Measurements from ENCODE around the gene CREB5.

CREB5 gene

DNA sequence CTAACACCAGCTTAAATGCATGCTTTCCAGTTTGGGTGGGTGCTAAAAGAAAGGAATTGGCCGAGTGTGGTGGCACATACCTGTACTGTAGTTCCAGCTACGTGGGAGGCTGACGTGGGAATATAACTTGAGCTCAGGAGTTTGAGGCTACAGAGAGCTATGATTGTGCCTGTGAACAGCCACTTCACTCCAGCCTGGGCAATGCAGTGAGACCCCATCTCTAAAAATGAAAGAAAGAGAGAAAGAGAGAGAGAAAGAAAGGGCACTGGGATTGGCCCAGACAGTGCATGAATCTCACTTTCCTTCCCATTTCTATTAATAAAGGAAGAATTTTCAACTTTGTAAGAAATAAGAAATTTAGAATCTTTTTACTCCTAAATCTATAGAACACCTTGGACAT is 265.4 kb downstream of the CREB5 start:
- no peak for DNase-seq (ENCODE audit: low read depth in 1 of 2, low spot score in 1 of 2)

DNA sequence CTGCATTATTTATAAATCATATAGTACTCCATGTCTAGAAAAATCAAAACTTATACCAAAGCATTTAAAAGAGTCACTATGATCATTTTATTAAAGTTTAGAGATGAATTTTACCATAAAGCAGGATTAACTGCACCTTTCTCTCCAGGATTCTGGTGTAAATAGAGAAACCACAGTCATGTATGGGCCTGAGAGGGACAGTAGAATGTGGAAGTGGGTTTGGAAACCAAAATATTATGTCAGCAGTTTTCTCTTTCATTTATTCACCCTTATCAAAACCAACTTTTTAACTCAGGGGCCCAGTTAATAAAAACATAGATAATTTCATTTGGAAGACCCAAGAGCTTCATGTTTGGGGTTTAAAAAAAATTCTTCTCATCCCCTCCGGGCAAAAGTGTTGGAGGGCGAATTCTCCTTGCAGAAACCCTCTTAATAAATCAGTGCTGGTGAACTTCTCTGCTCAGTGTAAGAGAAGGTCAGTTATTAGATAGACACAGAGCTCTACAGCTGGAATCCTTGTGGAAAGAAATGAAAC is 266.2 kb downstream of the CREB5 start:
- no peak for DNase-seq (ENCODE audit: low read depth in 1 of 2, low spot score in 1 of 2)

DNA sequence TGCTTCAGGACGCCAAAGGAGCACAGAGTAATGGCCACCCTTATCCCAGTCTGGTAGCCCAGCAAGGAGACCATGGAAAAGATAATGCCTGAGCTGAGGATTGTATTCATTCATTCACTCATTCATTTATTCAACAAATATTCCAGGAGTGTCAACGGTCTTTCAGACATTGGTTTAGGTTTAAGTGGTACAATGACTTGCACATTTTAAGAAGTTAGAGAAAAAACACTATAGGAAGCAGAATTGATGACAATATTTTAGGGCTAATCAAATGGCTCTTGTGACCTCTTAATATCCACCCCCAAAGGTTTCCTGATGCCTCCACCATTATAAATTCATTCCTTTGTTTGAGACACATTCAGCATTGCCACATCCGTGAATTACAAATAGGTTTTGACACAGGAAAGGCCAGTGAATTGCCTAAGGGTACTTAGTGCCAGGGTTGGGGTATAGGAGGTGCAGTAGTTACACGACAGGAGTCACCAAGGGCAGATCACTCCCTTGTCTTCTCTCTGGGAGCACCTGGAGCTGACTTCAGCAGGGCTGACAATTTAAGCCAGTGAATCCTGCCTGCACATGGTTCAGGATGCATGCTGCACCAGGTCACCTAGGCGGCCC is 269.5 kb downstream of the CREB5 start:
- no peak for DNase-seq (ENCODE audit: low read depth in 1 of 2, low spot score in 1 of 2)

DNA sequence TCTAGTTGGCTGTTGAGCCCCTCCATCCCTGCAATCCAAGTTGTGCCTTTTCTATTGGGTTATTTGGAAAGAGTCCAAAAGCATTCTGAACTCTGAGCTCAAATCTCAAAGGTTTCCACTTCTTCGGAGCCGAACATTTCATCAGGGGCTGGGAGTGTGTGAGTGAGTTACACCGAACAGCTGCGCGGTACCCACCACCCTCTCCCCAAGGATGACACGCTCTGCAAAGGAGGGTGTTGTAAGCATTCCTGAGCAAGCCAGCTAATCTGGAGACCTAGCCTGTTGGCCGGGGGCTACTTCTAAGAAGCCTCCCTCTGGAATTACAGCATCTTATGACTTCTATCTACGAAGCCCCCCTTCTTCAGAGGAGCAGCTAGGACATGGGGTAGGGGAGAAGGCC is 270.5 kb downstream of the CREB5 start:
- no peak for DNase-seq (ENCODE audit: low read depth in 1 of 2, low spot score in 1 of 2)

DNA sequence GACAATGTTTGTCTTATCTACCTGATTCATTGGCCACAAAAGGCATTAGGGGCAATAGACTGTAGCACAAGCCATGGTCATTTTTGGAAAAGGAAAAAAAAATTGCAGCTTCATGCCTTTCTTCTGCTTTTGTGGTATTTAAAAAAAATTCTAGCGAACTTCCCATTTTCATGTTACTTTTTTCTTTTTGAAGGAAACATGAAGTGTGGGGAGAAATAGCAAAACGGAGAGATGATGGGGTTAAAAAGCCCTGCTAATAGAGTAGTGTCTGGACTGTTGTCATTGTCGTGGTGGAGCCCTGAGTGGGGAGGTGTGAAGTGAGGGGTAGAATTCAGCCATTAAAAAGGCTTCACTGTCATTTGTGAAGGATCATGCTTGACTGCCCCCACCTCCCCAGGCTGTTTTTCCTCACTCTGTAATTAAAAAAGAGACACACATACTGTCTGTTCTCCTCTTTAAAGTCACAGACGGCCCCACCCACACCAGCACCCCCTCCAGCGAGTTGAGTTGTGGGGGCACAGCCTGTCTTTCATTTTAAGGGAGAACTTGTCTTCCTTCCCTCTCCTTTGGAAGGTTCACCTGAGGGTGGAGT is 272.4 kb downstream of the CREB5 start:
- no peak for DNase-seq (ENCODE audit: low read depth in 1 of 2, low spot score in 1 of 2)

DNA sequence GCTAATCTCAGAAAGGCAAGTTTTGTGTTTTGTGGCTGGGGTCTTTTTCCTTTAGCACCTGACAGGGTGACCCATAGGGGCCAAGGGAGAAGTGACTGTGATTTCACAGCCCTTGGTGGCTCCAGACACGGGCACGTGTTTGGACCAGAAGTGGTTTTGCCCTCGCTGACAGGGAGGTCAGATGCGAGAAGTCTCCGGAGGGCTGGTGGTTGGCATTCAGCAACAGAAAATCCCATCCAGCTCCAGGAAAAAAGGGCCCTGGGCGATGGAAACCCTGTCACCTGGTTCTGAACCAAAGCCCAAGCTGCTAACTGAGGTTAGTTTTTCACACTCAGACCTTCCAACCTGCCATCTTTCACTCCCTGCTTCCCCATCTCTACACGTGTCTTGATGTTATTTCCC is 272.9 kb downstream of the CREB5 start:
- DNase-seq (ENCODE audit: low read depth in 1 of 2, low spot score in 1 of 2): no peak

DNA sequence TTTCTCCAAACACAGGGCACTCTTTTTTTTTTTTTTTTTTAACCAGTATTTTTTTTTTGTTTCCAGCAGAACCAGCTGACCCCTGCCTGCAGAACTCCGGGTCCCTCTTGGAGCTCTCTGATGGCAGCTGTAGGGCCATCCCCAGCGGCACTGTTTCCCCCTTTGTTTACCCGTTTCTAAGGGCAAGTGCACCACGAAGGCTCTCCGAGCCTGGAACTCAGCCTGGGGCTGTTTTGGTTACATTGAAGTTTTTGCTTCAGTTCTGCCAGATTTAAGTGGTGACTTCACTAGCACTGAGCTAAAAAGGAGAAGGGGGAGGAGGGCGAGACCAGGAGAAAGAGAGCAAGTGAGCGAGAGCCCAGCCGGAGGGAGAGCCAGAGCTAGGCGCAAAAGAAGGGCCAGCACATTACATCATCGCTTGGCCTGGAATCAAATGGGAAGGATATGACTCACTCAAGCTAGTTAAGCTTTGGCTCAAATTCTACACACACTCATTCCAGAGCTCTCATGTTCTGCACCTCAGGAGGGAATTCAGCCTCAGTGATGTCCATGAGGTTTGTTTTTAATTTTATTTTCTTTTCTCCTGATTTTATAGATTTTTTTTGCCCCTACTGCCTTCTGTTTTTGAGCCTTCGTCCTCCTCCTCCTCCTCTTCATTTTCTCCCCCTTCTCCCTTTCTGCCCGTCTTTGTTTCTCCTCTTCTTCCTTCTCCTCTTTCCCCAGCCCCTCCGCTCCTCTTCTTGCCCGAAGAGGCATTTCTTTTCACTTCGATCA is 273.5 kb downstream of the CREB5 start:
- DNase-seq (ENCODE audit: low read depth in 1 of 2, low spot score in 1 of 2): no peak

DNA sequence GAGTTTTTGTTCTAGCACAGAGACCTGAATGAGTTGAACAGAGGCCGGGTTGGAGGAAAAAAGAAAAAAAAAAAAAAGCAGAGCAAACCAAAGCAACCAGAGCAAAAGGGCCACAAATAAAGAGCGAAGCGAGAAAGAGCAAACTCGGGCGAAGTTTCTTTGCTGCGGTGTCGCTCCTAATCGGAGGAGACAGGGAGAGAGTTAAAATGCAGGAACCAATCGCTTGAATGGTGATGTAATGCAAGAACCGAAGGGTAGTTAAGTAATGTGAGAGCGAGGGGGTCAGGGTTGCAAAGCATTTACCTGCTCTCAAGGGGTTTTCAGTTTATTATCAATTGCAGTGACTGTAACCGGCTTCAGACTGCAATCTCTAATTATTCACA is 274.1 kb downstream of the CREB5 start:
- DNase-seq (ENCODE audit: low read depth in 1 of 2, low spot score in 1 of 2): no peak

DNA sequence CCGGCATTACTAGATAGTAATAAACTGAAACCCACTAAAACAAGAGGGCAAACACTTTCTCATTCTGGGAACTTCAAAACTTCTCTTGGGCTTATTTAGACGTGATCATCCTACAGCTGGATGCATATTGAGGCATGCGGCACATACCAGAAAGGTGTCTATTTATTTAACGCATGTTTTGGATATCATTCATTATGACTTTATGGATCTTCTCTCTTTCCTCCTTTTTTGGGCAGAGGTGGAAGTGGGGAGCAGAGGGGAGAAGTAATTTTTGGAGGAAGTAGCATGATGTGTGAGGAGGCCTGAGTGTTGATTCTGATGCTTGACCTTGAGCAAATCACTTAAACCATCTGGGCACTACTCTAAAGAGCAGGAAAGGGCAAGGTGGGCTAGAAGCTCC is 275.2 kb downstream of the CREB5 start:
- no peak for DNase-seq (ENCODE audit: low read depth in 1 of 2, low spot score in 1 of 2)

DNA sequence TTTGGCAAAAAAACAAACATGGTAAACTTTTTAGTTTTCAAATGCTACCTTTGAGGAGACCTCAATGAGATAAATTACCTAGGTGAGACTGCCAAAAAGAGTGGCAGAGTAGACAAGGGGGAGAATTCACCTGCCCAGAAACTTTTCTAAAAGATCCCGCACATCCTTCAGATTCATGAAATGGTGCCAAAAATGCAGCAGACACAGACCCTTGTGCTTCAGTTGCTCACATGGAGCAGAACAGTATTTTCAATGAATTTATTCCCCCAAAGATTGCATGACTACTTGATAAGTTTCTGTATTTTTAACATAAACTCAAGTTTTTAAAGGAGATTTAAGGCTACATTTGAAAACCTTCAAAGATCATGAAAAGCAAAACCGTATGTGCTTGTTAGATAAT is 275.9 kb downstream of the CREB5 start:
- no peak for DNase-seq (ENCODE audit: low read depth in 1 of 2, low spot score in 1 of 2)

DNA sequence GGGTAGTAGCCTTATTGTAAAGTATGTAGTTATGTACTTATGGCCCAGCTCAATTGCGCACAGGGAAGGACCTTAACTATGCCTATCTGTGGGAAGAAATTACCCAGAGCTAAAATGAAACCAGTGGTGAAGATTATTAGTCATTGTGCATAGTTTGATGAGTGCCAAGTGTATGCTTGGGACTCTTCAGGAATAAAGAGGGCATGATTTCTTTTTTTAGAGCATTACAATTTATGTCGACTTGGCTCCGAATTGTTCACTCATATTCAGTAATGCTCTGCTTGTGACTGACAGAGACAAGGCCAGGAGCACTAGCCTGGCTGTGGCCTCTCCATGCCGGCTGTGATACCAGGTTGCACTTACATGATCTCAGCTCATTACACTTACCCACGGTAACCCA is 276.3 kb downstream of the CREB5 start:
- no peak for DNase-seq (ENCODE audit: low read depth in 1 of 2, low spot score in 1 of 2)

DNA sequence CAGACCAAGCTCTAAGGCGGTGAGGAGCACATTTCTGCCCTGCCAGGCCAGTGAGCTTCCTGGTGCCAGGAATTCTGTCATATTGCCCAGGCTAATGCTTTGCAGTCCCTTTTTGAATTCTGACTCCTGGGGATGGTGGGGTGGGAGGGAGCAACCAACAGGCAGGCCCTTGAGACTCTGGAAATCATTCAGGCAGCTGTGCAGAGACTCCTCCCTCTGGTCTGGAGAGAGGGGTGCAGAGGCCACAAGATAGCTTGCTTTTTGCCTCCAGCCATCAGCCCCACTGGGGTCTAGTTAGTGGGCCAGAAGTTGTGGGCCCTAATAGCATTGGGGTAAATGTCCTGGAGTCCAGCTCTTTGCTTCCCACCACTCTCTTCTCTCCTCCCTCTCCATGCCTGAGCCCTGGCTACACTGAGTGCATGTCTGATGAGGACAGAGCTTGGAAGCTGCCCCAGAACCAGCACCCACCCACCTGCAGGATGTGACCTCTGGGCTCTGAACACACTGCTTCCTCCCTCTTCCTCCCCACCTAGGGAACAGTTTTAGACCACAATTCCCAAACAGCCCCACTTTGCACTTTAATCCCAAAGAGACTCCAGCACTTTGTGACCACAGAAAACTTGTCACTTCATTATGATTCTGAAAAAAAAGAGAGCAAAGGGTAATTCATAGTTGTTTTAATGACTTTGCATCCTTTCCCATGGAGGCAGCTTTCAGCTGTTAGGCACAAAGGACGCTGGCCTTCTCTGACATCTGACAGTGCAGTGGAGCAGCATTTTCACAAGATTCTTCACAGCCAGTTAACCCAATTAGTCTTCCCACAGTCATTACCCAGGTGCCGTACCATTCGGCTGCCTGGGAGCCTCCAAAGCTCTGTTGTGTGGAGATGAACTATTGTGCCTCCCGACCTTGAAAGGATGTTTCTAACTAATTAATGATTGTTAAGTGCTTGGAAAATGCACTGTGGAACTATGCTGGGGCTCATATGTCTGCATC is 283.3 kb downstream of the CREB5 start:
- DNase-seq (ENCODE audit: low read depth in 1 of 2, low spot score in 1 of 2): no peak

DNA sequence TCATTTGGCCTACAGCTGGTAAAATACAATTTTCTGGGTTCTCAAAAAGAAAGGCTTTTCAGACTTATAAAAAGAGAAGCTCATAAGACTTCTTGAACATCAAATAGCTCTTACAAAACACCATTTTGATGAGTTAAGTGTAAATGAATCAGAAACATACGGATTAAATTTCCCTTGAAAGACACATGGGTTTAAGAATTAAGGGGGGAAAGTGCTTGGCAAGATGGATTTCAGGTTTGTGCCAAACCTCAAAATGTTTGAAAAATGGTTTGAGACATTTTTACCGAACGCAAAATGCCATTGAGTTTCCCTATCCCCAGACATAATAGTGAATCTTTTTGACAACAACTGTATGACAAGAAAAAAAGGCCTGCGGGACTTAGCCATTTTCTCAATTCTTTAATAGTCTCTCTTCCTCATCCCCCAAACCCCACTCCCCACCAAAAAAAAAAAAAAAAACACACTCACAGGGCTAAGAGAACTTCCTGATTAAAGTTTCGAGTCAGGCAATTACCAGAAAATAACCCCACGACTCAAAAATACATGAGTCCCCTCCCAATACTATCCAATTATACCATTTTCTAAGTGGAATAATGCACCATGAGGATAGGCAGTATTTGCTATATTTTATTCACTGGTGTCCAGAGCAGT is 285.7 kb downstream of the CREB5 start:
- DNase-seq (ENCODE audit: low read depth in 1 of 2, low spot score in 1 of 2): no peak

DNA sequence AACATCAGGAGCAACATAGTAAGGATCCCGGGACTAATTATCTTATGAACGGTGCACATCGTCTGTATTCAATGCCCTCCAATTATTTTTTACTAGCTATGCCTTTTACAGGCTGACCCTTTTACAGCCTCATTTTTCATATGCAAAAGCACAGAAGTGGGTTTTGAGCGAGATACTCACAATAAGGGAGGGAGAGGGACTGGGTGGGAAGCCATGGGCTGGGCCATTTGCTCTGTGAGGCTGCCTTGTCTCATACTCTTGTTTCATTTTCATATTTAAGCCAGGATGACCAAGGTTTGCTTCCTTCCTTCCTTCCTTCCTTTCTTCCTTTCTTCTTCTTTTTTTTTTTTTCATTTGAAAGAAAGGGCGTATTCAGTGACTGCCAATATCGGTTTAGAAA is 286.5 kb downstream of the CREB5 start:
- DNase-seq (ENCODE audit: low read depth in 1 of 2, low spot score in 1 of 2): no peak

DNA sequence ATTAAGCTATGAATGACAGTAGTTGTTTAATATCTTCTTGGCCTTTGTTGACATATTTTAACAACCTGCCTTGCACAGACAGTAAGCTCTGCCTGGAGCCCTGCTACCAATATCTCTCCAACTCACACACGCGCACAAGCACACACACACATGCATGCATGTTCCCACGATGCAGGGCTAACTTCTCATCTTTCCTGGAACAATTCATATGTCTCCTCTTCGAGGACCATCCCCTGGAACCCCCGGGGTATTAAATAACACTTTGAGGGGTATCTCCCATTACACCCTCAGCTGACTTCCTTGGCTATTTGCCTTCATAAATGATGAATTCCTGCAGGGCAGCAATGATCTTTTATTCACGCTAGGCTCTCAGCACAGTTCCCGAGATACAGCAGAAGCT is 287.8 kb downstream of the CREB5 start:
- no peak for DNase-seq (ENCODE audit: low read depth in 1 of 2, low spot score in 1 of 2)

DNA sequence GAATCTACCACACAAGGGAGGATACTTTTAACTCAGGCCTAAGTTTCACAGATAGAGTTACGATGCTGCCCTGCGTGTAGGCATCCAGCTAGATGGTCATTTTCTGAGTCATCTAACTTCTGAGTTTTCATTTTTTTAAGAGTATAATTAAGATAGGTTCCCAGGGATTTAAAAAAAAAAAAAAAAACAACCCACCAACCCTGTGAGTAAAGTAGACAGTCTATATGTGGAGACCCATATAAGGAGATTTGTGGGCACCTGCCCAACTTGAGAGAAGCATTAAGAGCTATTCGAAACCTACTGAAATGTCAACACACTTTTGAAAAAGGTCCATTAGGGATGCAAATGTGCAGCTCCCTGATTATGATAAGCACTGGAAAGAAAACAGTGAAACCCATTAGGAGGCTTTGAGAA is 288.5 kb downstream of the CREB5 start:
- no peak for DNase-seq (ENCODE audit: low read depth in 1 of 2, low spot score in 1 of 2)

DNA sequence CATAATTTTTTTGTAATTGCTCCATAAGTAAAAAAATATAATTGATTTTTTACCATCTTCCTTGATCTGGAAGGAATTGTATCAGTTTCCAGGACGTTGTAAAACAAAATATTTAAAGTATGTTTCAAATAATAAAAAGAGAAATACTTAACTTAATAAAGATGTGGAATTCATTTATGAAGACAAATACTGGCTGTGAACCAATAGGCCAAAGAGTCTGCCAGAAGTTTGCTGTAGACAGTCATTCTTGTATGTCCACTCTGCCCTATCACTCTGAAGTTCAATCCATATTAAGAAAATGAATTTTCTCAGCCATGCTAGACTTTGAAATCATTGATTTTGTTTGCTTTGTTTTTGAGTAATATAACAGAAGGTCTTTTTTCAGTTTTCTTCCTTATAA is 289.4 kb downstream of the CREB5 start:
- DNase-seq (ENCODE audit: low read depth in 1 of 2, low spot score in 1 of 2): no peak

DNA sequence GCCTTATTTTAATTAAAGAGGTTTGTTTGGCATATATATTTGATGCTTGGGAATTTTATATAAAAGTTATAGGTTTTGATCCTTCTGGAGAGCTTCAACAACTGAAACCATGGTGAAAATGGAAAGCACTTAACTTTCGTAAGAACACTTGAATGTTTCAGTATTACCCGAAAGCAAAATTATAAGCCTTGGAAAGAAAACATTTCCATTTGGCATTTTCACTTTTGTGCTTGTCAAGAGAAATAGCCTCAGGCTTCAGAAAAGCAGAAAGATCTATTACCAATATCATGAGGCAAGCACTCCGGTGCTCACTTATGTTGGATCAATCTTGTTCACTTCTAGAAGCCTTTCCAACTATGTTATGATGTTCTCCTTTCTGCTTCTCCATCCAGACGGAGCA is 289.9 kb downstream of the CREB5 start:
- no peak for DNase-seq (ENCODE audit: low read depth in 1 of 2, low spot score in 1 of 2)

DNA sequence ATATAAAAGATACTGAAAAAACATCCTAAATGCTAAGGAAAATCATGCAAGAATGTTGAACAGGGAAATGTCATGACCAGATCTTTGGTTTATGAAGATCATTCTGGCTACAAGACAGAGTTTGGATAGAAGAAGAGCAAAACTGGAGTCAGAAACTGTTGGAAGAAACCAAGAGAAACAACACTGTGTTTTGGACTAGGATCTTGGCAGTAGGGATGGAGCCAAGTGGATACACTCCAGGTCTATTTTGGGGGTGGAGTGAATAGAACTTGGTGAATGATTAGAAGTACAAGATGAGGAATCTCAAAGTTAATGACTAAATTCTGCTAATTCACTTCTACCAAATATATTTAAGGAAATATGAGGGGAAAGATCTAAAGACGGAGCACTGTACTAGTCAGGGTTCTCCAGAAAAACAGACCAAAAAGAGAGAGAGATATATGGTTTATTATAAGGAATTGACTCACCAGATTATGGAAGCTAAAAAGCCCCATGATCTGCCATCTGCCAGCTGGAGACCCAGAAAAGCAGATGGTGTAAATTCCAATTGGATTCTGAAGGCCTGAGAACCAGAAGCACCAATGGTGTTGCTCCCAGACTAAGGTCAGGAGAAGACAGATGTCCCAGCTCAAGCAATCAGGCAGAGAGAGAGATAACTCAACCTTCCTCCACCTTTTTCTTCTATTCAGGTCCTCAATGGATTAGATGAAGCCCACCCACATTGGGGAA is 290.9 kb downstream of the CREB5 start:
- no peak for DNase-seq (ENCODE audit: low read depth in 1 of 2, low spot score in 1 of 2)

DNA sequence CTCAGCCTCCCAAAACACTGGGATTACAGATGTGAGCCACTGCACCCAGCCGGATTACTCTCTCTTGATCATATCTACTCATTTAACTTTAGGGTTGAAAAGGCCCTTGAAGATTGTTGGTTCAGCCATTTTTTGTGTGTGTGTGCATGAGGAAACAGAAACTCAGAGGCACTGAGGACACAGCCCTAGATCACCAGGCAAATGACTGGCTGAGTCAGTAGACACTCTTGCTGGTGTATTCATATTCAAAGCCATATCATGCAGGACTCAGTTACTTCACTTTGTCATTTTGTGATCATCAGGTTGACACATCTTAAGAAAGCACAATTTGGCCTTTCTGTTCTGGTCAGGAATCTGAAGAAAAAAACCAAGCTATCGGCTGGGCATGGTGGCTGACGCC is 292.4 kb downstream of the CREB5 start:
- DNase-seq (ENCODE audit: low read depth in 1 of 2, low spot score in 1 of 2): no peak

Measured in stimulated activated CD4-positive, alpha-beta T cell treated with anti-CD3 and anti-CD28 coated beads, Interleukin-15, amount 100 ng/mL, for 1 hour (primary cell).